Liver (tissue), 3 donors: ENCODE measurements around the gene PALLD.

ENCODE experiments used
- CTCF ChIP-seq: fragments of 150-350 bp; IDR thresholded peaks from 2 replicates; pipeline ENCODE4 v1.5.1; 2017; ENCODE audit warnings: improper control_type of control experiment, low read depth, low read length; ENCODE audit not compliant: missing input control
- EGR1 ChIP-seq, 2 donors: IDR thresholded peaks; 2 replicates each; pipeline ENCODE4 v1.6.1; 2016 to 2018; ENCODE audit warnings: antibody characterized with exemption in 2 of 2, low read depth in 2 of 2
- NR2F2 ChIP-seq: IDR thresholded peaks from 2 replicates; pipeline ENCODE4 v1.6.1; 2016; ENCODE audit warnings: antibody characterized with exemption
- RXRA ChIP-seq, 2 donors: IDR thresholded peaks; 2 replicates each; pipeline ENCODE4 v1.6.1; 2017 to 2018; ENCODE audit warnings: antibody characterized with exemption in 2 of 2, mild to moderate bottlenecking in 1 of 2
- TAF1 ChIP-seq: conservative IDR thresholded peaks from 2 replicates; pipeline ENCODE4 v1.6.1; 2016; ENCODE audit warnings: antibody characterized with exemption, mild to moderate bottlenecking
- ZBTB33 ChIP-seq: IDR thresholded peaks from 2 replicates; pipeline ENCODE4 v1.6.1; 2016; ENCODE audit warnings: antibody characterized with exemption
- donor health status: healthy.
- donor health status: healthy.

GRCh38 chr4:168643796-168644159 is 146.9 kb downstream of the PALLD start:
- TF ChIP-seq RXRA (IDR thresholded peaks at IDR 0.05) (no peak), TAF1 (no peak), CTCF (no peak), ZBTB33 (no peak), NR2F2 (no peak), EGR1 (IDR thresholded peaks at IDR 0.05; ENCODE audit: low read depth in 2 of 2) (no peak)
